Fibroblast of peridontal ligament (primary cell): ENCODE data around the gene TMEM218.

Experiments used
- DNase-seq: peaks from one replicate; pipeline ENCODE4 v3.0.0-alpha.2; 2010; ENCODE audit errors: extremely low read depth

The TMEM218 gene

GRCh38 chr11:125111343-125112207 lies at the start of gene TMEM218:
Gene TMEM218 (minus strand): TSS chr11:125111626. CDS start chr11:125102241, 9,385 bp downstream.
- peak; percentile 99 for DNase-seq

DNA sequence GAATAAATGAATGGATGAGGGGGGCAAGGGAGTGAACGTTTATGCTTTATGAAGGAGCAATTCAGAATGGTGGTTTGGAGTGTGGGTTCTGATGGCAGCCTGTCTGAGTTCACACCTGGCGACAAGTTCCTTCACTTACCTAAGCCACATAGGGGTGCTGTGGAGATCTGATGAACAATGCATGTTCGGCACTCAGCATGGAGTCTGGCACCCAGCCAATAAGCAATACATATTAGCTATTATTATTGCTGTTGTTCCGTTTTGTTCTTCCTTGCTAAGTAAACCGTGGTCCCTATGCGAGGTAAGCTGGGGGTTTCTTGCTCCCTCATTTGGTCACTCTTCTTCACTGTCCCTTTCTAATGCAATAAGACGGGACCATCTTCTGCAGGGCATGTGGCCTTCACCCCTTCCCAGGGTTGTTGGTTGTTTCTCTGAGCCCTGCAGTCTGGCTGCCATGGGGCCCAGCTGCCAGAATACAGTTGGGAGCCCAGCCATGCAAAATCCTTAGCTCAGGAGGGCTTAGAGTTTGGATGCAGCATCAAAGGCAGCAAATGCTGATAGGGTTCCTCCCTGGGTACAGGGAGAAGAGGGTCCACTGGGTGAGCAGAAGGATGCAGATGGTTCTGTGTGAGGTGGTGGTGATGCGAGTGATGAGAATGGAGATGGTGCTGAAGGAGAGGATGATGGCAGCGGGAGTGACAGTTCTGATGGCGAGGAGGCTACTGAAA lies 46.7 kb upstream of the TMEM218 start:
- no peak for DNase-seq

DNA sequence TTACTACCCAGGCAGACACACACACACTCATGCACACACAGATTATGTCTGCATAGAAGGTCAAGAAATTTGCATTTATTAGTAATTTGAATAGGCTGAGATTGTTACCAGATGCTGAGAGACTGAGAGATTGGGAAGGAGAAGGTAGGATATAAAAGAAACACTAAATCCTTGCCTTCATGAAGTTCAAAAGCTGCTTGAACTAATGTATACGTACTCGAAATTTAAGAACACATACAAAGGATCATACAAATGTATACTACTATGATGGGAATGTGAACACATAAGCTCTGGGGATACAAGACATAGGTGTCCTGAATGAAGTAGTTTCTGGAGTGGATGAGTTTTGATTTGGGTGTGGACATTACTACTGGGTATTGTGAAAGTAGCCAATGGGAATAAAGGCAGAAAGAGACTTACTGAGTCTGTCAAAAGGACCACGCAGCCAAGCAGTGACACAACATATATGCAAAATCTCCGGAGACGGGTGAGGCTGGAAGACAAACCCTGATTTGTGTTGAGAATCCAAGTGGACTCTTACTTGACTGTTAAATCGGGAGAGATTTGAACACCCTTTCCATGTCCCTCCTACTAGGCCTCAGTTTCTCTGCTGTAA lies 45.8 kb upstream of the TMEM218 start:
- no peak for DNase-seq

DNA sequence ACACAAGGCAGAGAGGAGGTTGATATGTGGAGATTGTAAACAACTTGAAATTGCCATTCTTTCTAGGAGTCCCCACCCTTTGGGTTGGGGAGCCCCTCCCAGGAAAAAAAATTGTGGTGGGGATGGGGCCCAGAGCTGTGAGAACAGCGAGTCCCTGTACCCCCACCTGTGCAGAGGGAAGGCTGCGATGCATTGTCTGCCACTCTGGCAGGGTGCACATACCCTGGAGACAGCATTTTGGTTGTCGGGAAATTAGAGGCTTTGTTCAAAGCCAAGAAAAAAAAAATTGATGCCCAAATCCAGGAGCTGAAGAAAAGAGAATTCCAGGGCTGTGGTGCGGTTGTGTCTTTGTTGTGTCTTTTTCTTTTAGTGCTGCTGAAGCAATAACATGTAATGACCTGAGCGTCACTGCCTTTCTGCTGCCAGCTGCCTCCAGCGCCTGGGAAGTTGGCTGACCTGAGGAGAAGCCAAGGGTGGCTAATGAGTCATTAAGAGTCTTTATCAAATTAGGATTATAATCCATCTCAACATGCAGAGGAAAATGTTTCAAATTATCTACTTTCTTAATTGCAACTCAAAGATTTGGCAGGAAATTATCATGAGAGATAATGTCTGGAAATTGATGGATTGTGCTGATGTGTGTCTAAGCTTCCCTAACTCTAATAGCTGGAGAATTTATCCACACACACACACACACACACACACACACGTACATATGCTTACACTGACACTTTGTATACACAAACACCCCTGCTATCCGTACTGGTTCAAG lies 45.1 kb upstream of the TMEM218 start:
- no peak for DNase-seq

DNA sequence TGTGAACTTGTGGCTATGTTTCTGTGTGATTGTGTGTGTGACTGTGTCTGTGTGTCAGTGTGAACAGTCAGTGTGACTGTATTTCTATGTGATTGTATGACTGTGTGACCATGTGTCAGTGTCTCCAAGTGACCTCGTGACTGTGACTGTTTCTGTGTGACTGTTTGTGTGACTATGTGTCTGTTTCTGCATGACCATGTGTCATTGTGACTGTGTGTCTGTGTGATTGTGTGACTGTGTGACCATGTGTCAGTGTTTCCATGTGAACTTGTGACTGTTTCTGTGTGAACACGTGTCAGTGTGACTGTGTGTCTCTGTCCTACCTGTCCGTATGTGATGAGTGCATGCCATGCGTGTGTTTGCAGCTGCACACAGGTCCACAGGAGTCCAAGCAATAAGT lies 44.3 kb upstream of the TMEM218 start:
- no peak for DNase-seq

- no peak for DNase-seq
Measured at GRCh38 chr11:125155100-125155444, 43.6 kb upstream of the TMEM218 start.

GRCh38 chr11:125154378-125155099 lies 43.1 kb upstream of the TMEM218 start:
- DNase-seq, result no peak

DNA sequence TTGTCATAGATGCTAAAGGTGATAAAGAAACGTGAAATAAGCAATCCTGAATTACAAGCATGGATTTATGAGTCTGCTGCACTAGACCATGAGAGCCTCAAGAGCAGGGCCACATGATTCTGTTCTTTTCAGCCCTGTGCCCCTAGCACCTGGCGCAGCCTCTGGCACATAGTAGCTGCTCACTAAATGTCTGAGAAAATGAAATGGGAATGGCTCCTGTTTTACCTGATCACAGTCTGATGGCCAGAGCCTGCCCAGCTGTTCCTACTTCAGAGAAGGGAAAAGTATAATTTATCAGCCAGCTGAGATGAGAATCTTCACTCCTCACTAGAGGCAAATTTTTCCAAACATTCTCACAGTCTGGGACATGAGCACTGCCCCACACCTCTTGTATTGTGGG lies 42.4 kb upstream of the TMEM218 start:
- no peak for DNase-seq

DNA sequence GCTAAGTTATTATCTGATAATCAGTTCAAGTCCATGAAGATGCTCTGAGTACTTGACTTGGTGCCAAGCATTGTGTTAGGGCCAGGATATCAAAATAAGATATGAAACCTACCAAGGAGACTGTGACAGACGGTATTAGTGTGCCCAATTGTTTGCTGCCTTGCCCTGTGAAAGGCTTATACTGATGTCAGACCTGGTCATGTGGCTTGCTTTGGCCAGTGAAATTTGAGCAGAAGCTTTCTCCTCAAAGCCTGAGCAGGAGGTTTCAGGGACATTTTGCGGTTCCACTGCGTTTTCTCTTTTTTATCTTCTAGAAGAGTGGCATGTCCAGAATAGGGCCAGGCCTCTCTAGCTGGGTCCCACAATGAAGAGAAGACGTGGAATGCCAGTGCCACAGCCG lies 37.3 kb upstream of the TMEM218 start:
- no peak for DNase-seq

DNA sequence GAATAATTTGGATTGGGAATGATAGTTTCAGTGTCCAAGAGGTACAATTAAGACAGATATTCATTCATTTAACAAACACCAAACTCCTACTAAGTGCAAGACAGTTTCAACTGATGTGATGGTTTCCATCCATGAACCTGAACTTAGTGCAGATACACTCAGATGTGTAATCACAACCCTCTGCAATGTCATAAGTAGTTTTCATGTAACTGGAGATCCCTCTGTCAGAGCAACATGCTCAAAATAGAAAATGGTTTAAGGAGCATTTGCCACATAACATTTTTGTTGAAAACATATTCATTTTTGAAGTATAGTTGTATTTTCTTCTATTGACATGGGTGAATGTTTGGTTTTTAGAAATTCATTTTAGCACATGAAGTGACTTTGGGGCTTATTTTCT lies 36.6 kb upstream of the TMEM218 start:
- DNase-seq, result no peak

DNA sequence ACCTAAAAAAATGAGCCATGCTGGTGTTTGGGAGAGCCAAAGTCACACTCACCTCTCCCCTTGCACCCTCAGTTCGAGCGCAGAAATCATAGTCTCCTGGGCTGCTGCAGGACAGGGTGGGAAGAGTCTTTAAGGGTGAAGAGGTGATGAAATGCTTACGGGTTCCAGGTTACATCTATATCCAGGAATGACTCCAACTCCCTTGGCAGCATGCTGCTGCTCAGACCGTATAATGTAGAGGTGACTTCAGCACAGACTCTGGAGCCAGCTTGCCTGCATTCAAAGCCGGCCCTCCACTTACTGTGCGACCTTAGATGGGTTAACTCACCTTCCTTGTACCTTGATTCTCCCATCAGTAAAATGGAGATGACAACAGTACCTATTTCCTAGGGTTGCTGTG lies 35.9 kb upstream of the TMEM218 start:
- no peak for DNase-seq

DNA sequence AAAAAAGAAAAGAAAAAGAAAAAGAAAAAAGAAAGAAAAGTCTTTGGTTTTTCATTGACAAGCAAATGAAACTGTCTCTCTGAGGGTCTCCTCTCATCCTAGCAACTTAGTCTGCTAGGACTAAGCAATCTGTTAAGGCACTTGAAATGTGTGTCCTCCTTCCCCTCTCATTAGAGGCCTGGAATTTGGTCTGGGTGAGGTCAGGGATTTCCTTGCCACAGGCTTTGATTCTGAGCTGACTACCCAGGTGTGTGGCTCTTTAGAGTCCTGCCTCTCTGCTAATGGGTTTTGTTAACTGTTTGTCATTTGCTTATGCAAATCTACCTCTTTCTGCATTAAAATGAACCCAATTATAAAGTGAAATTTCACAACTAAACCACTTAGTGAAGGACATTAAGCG lies 34.8 kb upstream of the TMEM218 start:
- no peak for DNase-seq

DNA sequence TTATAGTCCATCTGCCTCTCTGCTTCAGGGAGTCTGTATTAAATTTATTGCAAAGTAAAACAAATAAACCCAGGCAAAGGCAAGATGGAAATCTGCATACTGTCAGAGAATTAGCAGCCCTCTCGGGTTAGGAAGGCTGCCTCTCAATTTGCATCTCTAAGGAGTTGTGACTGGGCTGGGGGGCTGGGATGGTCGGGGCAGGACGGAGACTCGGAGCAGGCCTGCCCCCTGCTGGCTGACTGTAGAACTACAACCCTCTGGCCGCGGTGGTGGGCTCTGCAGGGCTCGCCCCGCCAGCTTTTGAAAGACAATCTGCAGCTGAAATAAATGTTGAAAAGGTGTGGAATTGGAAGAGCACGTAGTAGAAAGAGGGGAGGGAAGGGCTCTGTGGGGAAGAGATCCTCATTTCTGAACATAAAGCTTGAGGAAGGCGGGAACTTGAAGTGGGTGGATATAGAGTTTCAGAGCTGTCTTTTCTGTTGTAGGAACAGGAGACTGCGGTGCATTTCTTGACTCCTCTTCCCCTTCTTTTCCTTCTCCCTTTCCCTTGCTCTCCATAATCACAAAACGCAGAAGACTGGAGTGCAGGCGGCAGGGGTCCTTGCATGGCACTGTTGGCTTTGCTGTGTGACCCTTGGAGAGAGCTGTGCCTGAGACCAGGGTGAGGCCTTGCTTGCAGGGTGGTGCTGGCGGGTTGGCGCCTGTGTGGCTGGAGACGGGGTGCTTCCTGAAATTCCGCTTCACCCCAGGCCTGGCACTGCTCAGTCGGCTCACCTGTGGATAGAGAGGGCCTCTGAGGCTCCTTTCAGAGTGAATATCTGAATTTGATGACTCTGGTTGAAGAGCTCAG lies 30.5 kb upstream of the TMEM218 start:
- peak; percentile 39 for DNase-seq

- DNase-seq, result no peak
Measured at GRCh38 chr11:125141178-125141577, 29.8 kb upstream of the TMEM218 start.

DNA sequence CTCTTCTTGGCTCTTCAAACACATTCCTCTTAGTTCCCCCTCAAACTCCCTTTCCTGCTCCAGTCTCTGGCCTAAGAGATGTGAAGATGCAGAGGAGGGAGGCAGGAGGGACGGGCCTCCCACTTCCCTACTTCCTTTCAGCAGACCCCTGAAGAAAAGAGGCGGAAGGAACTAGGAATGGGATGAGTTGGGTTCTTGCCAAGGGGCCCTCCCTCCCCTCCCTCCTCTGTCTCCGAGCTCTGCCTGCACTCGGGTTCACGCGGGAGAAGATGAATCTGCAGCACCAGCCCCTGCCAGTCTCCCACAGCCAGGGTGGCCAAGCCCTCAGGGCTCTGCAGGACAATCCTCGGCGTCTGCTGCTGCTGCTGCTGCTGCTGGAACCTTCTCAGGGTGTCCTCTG lies 28.8 kb upstream of the TMEM218 start:
- DNase-seq, result no peak

DNA sequence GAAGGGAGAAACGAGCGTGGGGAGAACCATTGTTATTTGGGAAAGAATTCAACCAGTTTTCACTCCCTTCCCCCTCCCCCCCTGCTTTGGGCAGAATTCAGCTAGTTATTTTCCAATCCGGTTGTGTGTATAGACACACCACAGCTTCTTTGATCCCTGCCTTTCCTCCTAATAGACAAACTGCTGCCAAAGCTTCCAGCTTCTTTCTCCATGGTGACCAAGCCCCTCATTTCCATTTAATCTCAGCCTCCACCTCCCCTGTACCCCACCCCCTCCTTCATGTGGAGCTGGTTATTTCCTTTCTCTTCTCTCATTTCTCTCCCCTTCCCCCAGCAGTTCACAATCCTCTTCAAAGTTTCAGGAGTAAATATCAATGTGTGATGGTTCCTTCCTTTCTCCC lies 28.4 kb upstream of the TMEM218 start:
- no peak for DNase-seq

GRCh38 chr11:125138966-125139365 lies 27.5 kb upstream of the TMEM218 start:
- DNase-seq, result no peak

DNA sequence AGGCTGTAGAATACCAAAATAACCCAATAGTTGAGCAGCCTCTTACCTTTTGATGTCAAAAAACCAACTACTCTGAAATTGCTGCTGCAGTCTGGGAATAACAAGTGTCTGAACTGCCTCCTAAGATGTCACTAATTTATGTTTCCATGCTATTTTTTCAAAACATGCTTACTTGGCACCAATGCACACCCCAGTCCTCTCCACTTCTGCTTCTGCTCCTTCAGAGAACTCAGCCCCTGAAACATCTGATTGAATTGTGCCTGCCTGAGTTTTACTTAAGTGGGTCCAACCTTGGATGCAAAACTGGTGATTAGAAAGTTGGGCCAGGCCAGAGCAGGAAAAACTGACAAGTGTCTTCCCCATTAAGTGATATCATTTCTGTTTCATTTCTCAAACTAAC lies 24.6 kb upstream of the TMEM218 start:
- no peak for DNase-seq

GRCh38 chr11:125132596-125132995 lies 21.2 kb upstream of the TMEM218 start:
- no peak for DNase-seq

DNA sequence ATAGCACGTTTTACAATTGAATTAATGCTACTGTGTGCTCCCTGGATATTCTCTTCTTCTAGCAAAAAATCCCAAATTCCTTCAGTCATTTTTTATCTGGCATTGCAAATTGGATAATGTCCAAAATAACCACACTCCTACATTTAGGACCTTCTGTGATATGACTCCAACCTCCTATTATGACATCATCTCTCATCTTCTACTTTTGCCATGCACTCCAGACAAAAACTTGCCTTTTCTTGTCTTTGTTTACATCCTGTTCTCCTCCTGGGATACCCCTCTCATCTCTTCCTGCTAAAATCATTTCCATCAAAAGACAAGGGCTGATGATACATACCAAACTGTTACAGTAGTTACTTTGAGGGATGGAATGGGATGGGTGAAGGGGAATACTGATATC lies 20.6 kb upstream of the TMEM218 start:
- peak; percentile 10 for DNase-seq
